Stimulated activated naive CD8-positive, alpha-beta T cell treated with anti-CD3 and anti-CD28 coated beads, Interleukin-15, Interleukin-2, amounts not matched to agents 100 ng/mL and 50 ng/mL, for 24 hours (primary cell): ENCODE measurements around the gene C2CD4C.
"Not testable (repeated sequence)": the region's sequence is repeated elsewhere in the genome, so short reads cannot be mapped to it uniquely, and the experiment has no call there.

Experiments used
- H3K27ac Mint-ChIP-seq: one replicate; pipeline ENCODE4 v1.8.0; 2021; ENCODE audit warnings: mild to moderate bottlenecking, mixed read lengths
- H3K27me3 Mint-ChIP-seq: one replicate; pipeline ENCODE4 v1.8.0; 2021; ENCODE audit warnings: mixed read lengths
- H3K36me3 Mint-ChIP-seq: one replicate; pipeline ENCODE4 v1.8.0; 2021; ENCODE audit warnings: low read depth, mixed read lengths
- H3K4me1 Mint-ChIP-seq: one replicate; pipeline ENCODE4 v1.8.0; 2021; ENCODE audit warnings: low read depth, mixed read lengths
- H3K4me3 Mint-ChIP-seq: one replicate; pipeline ENCODE4 v1.8.0; 2021; ENCODE audit warnings: mild to moderate bottlenecking, mixed read lengths
- H3K9me3 Mint-ChIP-seq: one replicate; pipeline ENCODE4 v1.8.0; 2021; ENCODE audit warnings: mixed read lengths

Gene C2CD4C

GRCh38 chr19:411723-412355 lies 2.9 kb upstream of the C2CD4C start:
- Mint-ChIP-seq H3K27ac (no peak overlapping the region), H3K4me1 (peaks cover 6% of the 10 kb centered on the region), H3K9me3 (no peaks in the 10 kb centered on the region), H3K36me3 (no peaks in the 10 kb centered on the region), H3K27me3 (peaks cover 10% of the 10 kb centered on the region), H3K4me3 (no peak overlapping the region)

GRCh38 chr19:411121-411722 lies 2.3 kb upstream of the C2CD4C start:
- H3K36me3 Mint-ChIP-seq, H3K4me1 Mint-ChIP-seq, H3K27ac Mint-ChIP-seq, H3K9me3 Mint-ChIP-seq, H3K4me3 Mint-ChIP-seq: not testable (repeated sequence)
- H3K27me3 Mint-ChIP-seq, result peaks cover 10% of the 10 kb centered on the region

- Mint-ChIP-seq H3K4me3 (no peak overlapping the region), H3K27me3 (peaks cover 14% of the 10 kb centered on the region), H3K4me1 (peaks cover 6% of the 10 kb centered on the region), H3K9me3 (no peaks in the 10 kb centered on the region), H3K27ac (no peak overlapping the region), H3K36me3 (no peaks in the 10 kb centered on the region)
These were observed 1.4 kb upstream of the C2CD4C start for GRCh38 chr19:410243-410781.

- peaks cover 6% of the 10 kb centered on the region for H3K4me1 Mint-ChIP-seq
These were observed 732 bp upstream of the C2CD4C start for GRCh38 chr19:409516-410242.

GRCh38 chr19:408441-408901 lies 476 bp downstream of the C2CD4C start:
- H3K36me3 Mint-ChIP-seq, result no peaks in the 10 kb centered on the region
- no peak overlapping the region for H3K27ac Mint-ChIP-seq
- no peaks in the 10 kb centered on the region for H3K9me3 Mint-ChIP-seq
- H3K4me3 Mint-ChIP-seq, result no peak overlapping the region
- H3K27me3 Mint-ChIP-seq, result peaks cover 17% of the 10 kb centered on the region
- H3K4me1 Mint-ChIP-seq, result peaks cover 6% of the 10 kb centered on the region

More at GRCh38 chr19:409516-410242, 732 bp upstream of the C2CD4C start:
- no peaks in the 10 kb centered on the region for H3K9me3 Mint-ChIP-seq
- H3K27me3 Mint-ChIP-seq, result peaks cover 17% of the 10 kb centered on the region
- no peak overlapping the region for H3K27ac Mint-ChIP-seq
- H3K36me3 Mint-ChIP-seq, result no peaks in the 10 kb centered on the region
- H3K4me3 Mint-ChIP-seq, result peak overlapping the region; percentile 80

GRCh38 chr19:407511-408440 lies 1.2 kb downstream of the C2CD4C start:
- Mint-ChIP-seq H3K27ac (no peak overlapping the region), H3K36me3 (no peaks in the 10 kb centered on the region), H3K27me3 (peaks cover 20% of the 10 kb centered on the region), H3K4me1 (peaks cover 6% of the 10 kb centered on the region), H3K4me3 (no peak overlapping the region), H3K9me3 (no peaks in the 10 kb centered on the region)

- Mint-ChIP-seq H3K9me3 (no peaks in the 10 kb centered on the region), H3K27ac (no peak overlapping the region), H3K4me1 (peaks cover 6% of the 10 kb centered on the region), H3K4me3 (no peak overlapping the region), H3K36me3 (no peaks in the 10 kb centered on the region), H3K27me3 (peaks cover 22% of the 10 kb centered on the region)
These were observed 1.9 kb downstream of the C2CD4C start for GRCh38 chr19:406971-407510.

GRCh38 chr19:406135-406781 lies 2.7 kb downstream of the C2CD4C start:
- Mint-ChIP-seq H3K9me3 (no peaks in the 10 kb centered on the region), H3K27me3 (peaks cover 22% of the 10 kb centered on the region), H3K4me3 (no peak overlapping the region), H3K27ac (no peak overlapping the region), H3K36me3 (no peaks in the 10 kb centered on the region), H3K4me1 (peaks cover 6% of the 10 kb centered on the region)

GRCh38 chr19:405121-405965 lies 3.6 kb downstream of the C2CD4C start:
- Mint-ChIP-seq H3K27ac (no peak overlapping the region), H3K27me3 (peaks cover 22% of the 10 kb centered on the region), H3K4me3 (no peak overlapping the region), H3K36me3 (no peaks in the 10 kb centered on the region), H3K9me3 (no peaks in the 10 kb centered on the region), H3K4me1 (peaks cover 6% of the 10 kb centered on the region)

- Mint-ChIP-seq H3K27me3 (peaks cover 12% of the 10 kb centered on the region), H3K4me3 (no peak overlapping the region), H3K4me1 (no peaks in the 10 kb centered on the region), H3K36me3 (no peaks in the 10 kb centered on the region), H3K27ac (no peak overlapping the region), H3K9me3 (no peaks in the 10 kb centered on the region)
These were observed 5.5 kb downstream of the C2CD4C start for GRCh38 chr19:403221-404027.

GRCh38 chr19:402786-403185 lies 6.2 kb downstream of the C2CD4C start:
- H3K27ac Mint-ChIP-seq, result no peak overlapping the region
- no peaks in the 10 kb centered on the region for H3K36me3 Mint-ChIP-seq
- H3K4me1 Mint-ChIP-seq, result no peaks in the 10 kb centered on the region
- H3K4me3 Mint-ChIP-seq, result no peak overlapping the region
- H3K9me3 Mint-ChIP-seq, result no peaks in the 10 kb centered on the region
- peaks cover 12% of the 10 kb centered on the region for H3K27me3 Mint-ChIP-seq

- no peaks in the 10 kb centered on the region for H3K36me3 Mint-ChIP-seq
- no peaks in the 10 kb centered on the region for H3K9me3 Mint-ChIP-seq
- H3K27ac Mint-ChIP-seq, result no peak overlapping the region
- H3K4me1 Mint-ChIP-seq, result no peaks in the 10 kb centered on the region
- no peak overlapping the region for H3K4me3 Mint-ChIP-seq
- H3K27me3 Mint-ChIP-seq, result peaks cover 12% of the 10 kb centered on the region
These were observed 7.0 kb downstream of the C2CD4C start for GRCh38 chr19:401866-402511.
